GM21619 (cell line): ENCODE measurements around the gene NT5C1A.

Source experiments
- ATAC-seq: cut with Tn5 transposase; IDR thresholded peaks from one replicate; pipeline ENCODE4 v1.9.1; 2021; ENCODE audit not compliant: unreplicated experiment

Gene NT5C1A

GRCh38 chr1:39613250-39613649, 58.7 kb downstream of the NT5C1A start:
- no peak for ATAC-seq

- no peak for ATAC-seq
These were observed 62.1 kb downstream of the NT5C1A start for GRCh38 chr1:39609618-39610331.
